ENCODE measurements around the gene NDRG4.

NDRG4 gene

GRCh38 chr16:58467905-58468304 lies 32.0 kb upstream of the NDRG4 start:
- no peak overlapping the region for H3K4me3 ChIP-seq (ENCODE audit: low read length)
- H3K4me1 ChIP-seq (ENCODE audit: control insufficient read depth, low read length), result peaks cover 19% of the 10 kb centered on the region
- no peak overlapping the region for H3K27ac ChIP-seq (ENCODE audit: low read depth, low read length)

GRCh38 chr16:58471209-58471975 lies 28.6 kb upstream of the NDRG4 start:
- Histone ChIP-seq H3K9me3 (ENCODE audit: control insufficient read depth, insufficient read depth, low read length) (no peaks in the 10 kb centered on the region), H3K79me2 (ENCODE audit: control insufficient read depth, low read length) (no peaks in the 10 kb centered on the region), H3K4me2 (ENCODE audit: low read length) (no peak overlapping the region), H3K4me1 (ENCODE audit: control insufficient read depth, low read length) (peaks cover 11% of the 10 kb centered on the region), H3K27ac (ENCODE audit: low read depth, low read length) (no peak overlapping the region), H3F3A (ENCODE audit: control insufficient read depth, insufficient read depth) (no peaks in the 10 kb centered on the region), H3K36me3 (ENCODE audit: control insufficient read depth, low read length) (no peaks in the 10 kb centered on the region), H3K27me3 (ENCODE audit: control insufficient read depth, low read length) (peaks cover 18% of the 10 kb centered on the region), H3K4me3 (ENCODE audit: low read length) (no peak overlapping the region), H4K20me1 (ENCODE audit: control insufficient read depth, insufficient read depth, low read depth, low read length) (no peaks in the 10 kb centered on the region), H3K9me2 (replicated peaks; ENCODE audit: control insufficient read depth, low read length) (no peaks in the 10 kb centered on the region)
- TF ChIP-seq EZH2phosphoT487 (IDR thresholded peaks at IDR 0.05; ENCODE audit: borderline replicate concordance, low read length), result no peak
- TF ChIP-seq, protein P1, sequence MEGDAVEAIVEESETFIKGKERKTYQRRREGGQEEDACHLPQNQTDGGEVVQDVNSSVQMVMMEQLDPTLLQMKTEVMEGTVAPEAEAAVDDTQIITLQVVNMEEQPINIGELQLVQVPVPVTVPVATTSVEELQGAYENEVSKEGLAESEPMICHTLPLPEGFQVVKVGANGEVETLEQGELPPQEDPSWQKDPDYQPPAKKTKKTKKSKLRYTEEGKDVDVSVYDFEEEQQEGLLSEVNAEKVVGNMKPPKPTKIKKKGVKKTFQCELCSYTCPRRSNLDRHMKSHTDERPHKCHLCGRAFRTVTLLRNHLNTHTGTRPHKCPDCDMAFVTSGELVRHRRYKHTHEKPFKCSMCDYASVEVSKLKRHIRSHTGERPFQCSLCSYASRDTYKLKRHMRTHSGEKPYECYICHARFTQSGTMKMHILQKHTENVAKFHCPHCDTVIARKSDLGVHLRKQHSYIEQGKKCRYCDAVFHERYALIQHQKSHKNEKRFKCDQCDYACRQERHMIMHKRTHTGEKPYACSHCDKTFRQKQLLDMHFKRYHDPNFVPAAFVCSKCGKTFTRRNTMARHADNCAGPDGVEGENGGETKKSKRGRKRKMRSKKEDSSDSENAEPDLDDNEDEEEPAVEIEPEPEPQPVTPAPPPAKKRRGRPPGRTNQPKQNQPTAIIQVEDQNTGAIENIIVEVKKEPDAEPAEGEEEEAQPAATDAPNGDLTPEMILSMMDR (IDR thresholded peaks at IDR 0.05; ENCODE audit: low read depth, low read length, poor library complexity, severe bottlenecking), result no peak

More at GRCh38 chr16:58467905-58468304, 32.0 kb upstream of the NDRG4 start:
- TF ChIP-seq, protein P1 (IDR thresholded peaks at IDR 0.05; ENCODE audit: low read depth, low read length, poor library complexity, severe bottlenecking), result no peak
- Histone ChIP-seq H3K36me3 (ENCODE audit: control insufficient read depth, low read length) (no peaks in the 10 kb centered on the region), H3K79me2 (ENCODE audit: control insufficient read depth, low read length) (no peaks in the 10 kb centered on the region), H4K20me1 (ENCODE audit: control insufficient read depth, insufficient read depth, low read depth, low read length) (no peaks in the 10 kb centered on the region), H3K9me3 (ENCODE audit: control insufficient read depth, insufficient read depth, low read length) (no peaks in the 10 kb centered on the region), H3K9me2 (replicated peaks; ENCODE audit: control insufficient read depth, low read length) (no peaks in the 10 kb centered on the region), H3K27me3 (ENCODE audit: control insufficient read depth, low read length) (peaks cover 44% of the 10 kb centered on the region), H3K4me2 (ENCODE audit: low read length) (no peak overlapping the region), H3F3A (ENCODE audit: control insufficient read depth, insufficient read depth) (no peaks in the 10 kb centered on the region)

DNA sequence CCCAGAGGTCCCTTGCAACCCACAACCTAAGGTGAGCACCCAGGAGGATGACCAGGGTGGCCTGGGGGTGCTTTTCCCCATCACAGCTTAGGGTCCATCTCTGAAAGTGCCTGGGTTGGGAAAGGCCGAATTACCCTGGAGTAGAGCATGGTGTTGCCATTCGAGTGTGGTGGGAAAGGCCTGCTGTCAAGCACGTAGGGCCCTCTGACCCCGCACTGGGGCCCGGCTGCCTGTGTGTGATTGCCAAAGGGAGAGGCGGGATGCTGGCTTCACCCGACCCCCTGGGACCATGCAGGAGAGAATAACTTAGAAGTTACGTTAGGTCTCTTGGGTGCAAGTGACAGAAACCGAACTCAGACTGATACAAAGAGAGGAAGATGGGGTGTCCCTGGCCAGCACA lies 27.7 kb upstream of the NDRG4 start:
- H3K9me2 ChIP-seq (replicated peaks; ENCODE audit: control insufficient read depth, low read length), result no peaks in the 10 kb centered on the region
- H4K20me1 ChIP-seq (ENCODE audit: control insufficient read depth, insufficient read depth, low read depth, low read length), result no peaks in the 10 kb centered on the region
- H3K79me2 ChIP-seq (ENCODE audit: control insufficient read depth, low read length), result no peaks in the 10 kb centered on the region
- TF ChIP-seq, protein P1 (IDR thresholded peaks at IDR 0.05; ENCODE audit: low read depth, low read length, poor library complexity, severe bottlenecking), result no peak
- no peak for TF ChIP-seq EZH2phosphoT487 (IDR thresholded peaks at IDR 0.05; ENCODE audit: borderline replicate concordance, low read length)
- peaks cover 11% of the 10 kb centered on the region for H3K4me1 ChIP-seq (ENCODE audit: control insufficient read depth, low read length)
- H3F3A ChIP-seq (ENCODE audit: control insufficient read depth, insufficient read depth), result no peaks in the 10 kb centered on the region
- no peak overlapping the region for H3K4me2 ChIP-seq (ENCODE audit: low read length)
- no peaks in the 10 kb centered on the region for H3K36me3 ChIP-seq (ENCODE audit: control insufficient read depth, low read length)
- H3K9me3 ChIP-seq (ENCODE audit: control insufficient read depth, insufficient read depth, low read length), result no peaks in the 10 kb centered on the region
- H3K27me3 ChIP-seq (ENCODE audit: control insufficient read depth, low read length), result peaks cover 12% of the 10 kb centered on the region; the same call in 1 of the 2 replicates
- H3K4me3 ChIP-seq (ENCODE audit: low read length), result no peak overlapping the region
- H3K27ac ChIP-seq (ENCODE audit: low read depth, low read length), result no peak overlapping the region

Data from DOHH2 (cell line).